Gastroesophageal sphincter (tissue), 4 donors: Measurements from ENCODE around the gene GEMIN8. TPM values are rescaled to one million over a fixed set of nuclear protein-coding genes. Genes with fewer than 3 reads are reported as not detected.

Source experiments
- ATAC-seq: fragments of 150-250 bp; one replicate; pipeline ENCODE4 v1.9.1; 2016; ENCODE audit warnings: mild to moderate bottlenecking, moderate library complexity
- H3K27ac ChIP-seq, 4 donors: fragments of 200-600 bp; sonication (generic) in 3 of 4; 1 replicate in 3 of 4; 2 replicates in 1 of 4; pipeline ENCODE4 v1.5.1; 2016 to 2019
- H3K27me3 ChIP-seq: fragments of 200-600 bp; sonication (generic); one replicate; pipeline ENCODE4 v1.5.1; 2019
- H3K36me3 ChIP-seq, 2 donors: fragments of 200-600 bp; sonication (generic); one replicate each; pipeline ENCODE4 v1.5.1; 2019; ENCODE audit warnings: control low read depth in 1 of 2
- H3K4me1 ChIP-seq, 3 donors: fragments of 200-600 bp; sonication (generic); 1 replicate in 2 of 3; 2 replicates in 1 of 3; pipeline ENCODE4 v1.5.1; 2016 to 2019; ENCODE audit warnings: control low read depth in 2 of 3
- H3K4me3 ChIP-seq, 2 donors: fragments of 200-600 bp; sonication (generic); one replicate each; pipeline ENCODE4 v1.5.1; 2019; ENCODE audit warnings: mild to moderate bottlenecking in 1 of 2, moderate library complexity in 1 of 2
- H3K9me3 ChIP-seq, 3 donors: fragments of 200-600 bp; sonication (generic); one replicate each; pipeline ENCODE4 v1.5.1; 2017 to 2019; ENCODE audit warnings: control low read depth in 2 of 3
- CTCF ChIP-seq, 4 experiments: fragments of 200-600 bp in 2 of 4; fragments of 450-650 bp in 2 of 4; sonication (generic) in 1 of 4; IDR thresholded peaks; one replicate each; pipeline ENCODE4 v1.5.1; 2017 to 2019; ENCODE audit warnings: antibody characterized with exemption in 4 of 4, mild to moderate bottlenecking in 2 of 4, moderate library complexity in 2 of 4
- EP300 ChIP-seq: sonication (generic); formaldehyde crosslinking; IDR thresholded peaks from one replicate; pipeline ENCODE4 v1.6.1; 2017; ENCODE audit warnings: antibody characterized with exemption, mild to moderate bottlenecking
- POLR2A ChIP-seq, 2 donors: fragments of 450-650 bp; IDR thresholded peaks; one replicate each; pipeline ENCODE4 v1.6.1; 2017; ENCODE audit warnings: antibody characterized with exemption in 2 of 2, mild to moderate bottlenecking in 2 of 2, moderate library complexity in 1 of 2
- POLR2AphosphoS5 ChIP-seq: sonication (generic); formaldehyde crosslinking; IDR thresholded peaks from one replicate; pipeline ENCODE4 v1.6.1; 2017; ENCODE audit warnings: antibody characterized with exemption
- WGBS, 2 donors: methylation state at CpG; one replicate each; pipeline ENCODE4 v1.1.5; 2018; ENCODE audit warnings: low coverage in 1 of 2; 5-methylcytosine and 5-hydroxymethylcytosine counted together
- total RNA-seq, 4 donors: library from RNA; depleted of rRNA; stranded (reverse); fragments of >200 nt; gene quantifications; one replicate each; pipeline ENCODE4 v1.1.0, GENCODE V29; 2016

The GEMIN8 gene
- total RNA-seq, 4 donors from 2014 or later = 11.0 to 25.6 (median 20.7) TPM

- Histone ChIP-seq H3K36me3 (no peaks in the 10 kb centered on the region), H3K4me1 (no peaks in the 10 kb centered on the region), H3K9me3 (no peaks in the 10 kb centered on the region), H3K27ac (no peak overlapping the region), H3K4me3 (no peak overlapping the region), H3K27me3 (no peaks in the 10 kb centered on the region)
- no peak for ATAC-seq
- WGBS, 2 donors = 66 to 77% methylated on average over 2 of the region's 6 CpGs
- TF ChIP-seq POLR2AphosphoS5 (no peak), CTCF (IDR thresholded peaks at IDR 0.05) (no peak), EP300 (no peak), POLR2A (IDR thresholded peaks at IDR 0.05) (no peak)
Observed at GRCh38 chrX:13996650-13997049, 33.0 kb downstream of the GEMIN8 start.

- Histone ChIP-seq H3K36me3 (no peaks in the 10 kb centered on the region), H3K4me1 (no peaks in the 10 kb centered on the region), H3K4me3 (no peak overlapping the region), H3K27ac (no peak overlapping the region), H3K27me3 (no peaks in the 10 kb centered on the region), H3K9me3 (no peaks in the 10 kb centered on the region)
- 85 to 89% methylated on average over 3 of the region's 3 CpGs for WGBS, 2 donors
- no peak for ATAC-seq
- TF ChIP-seq CTCF (IDR thresholded peaks at IDR 0.05) (no peak), EP300 (no peak), POLR2AphosphoS5 (no peak), POLR2A (IDR thresholded peaks at IDR 0.05) (no peak)
Observed at GRCh38 chrX:13994536-13995080, 35.1 kb downstream of the GEMIN8 start.

GRCh38 chrX:13994104-13994503 is 35.6 kb downstream of the GEMIN8 start:
- Histone ChIP-seq H3K4me3 (no peak overlapping the region), H3K27me3 (no peaks in the 10 kb centered on the region), H3K36me3 (no peaks in the 10 kb centered on the region), H3K9me3 (no peaks in the 10 kb centered on the region), H3K4me1 (no peaks in the 10 kb centered on the region), H3K27ac (no peak overlapping the region)
- no peak for TF ChIP-seq CTCF (IDR thresholded peaks at IDR 0.05)
- no peak for TF ChIP-seq EP300
- no peak for TF ChIP-seq POLR2A (IDR thresholded peaks at IDR 0.05)
- TF ChIP-seq POLR2AphosphoS5 = no peak
- ATAC-seq = no peak
- 37 to 81% methylated on average over 3 to 4 of the region's 7 CpGs for WGBS, 2 donors

- Histone ChIP-seq H3K9me3 (no peaks in the 10 kb centered on the region), H3K4me1 (no peaks in the 10 kb centered on the region), H3K27ac (no peak overlapping the region), H3K4me3 (no peak overlapping the region), H3K27me3 (no peaks in the 10 kb centered on the region), H3K36me3 (no peaks in the 10 kb centered on the region)
- TF ChIP-seq POLR2A (IDR thresholded peaks at IDR 0.05) (no peak), CTCF (IDR thresholded peaks at IDR 0.05) (no peak), POLR2AphosphoS5 (no peak), EP300 (no peak)
- WGBS, 2 donors = 60% methylated on average over 2 of the region's 3 CpGs; no CpG with 5 or more reads in 1 of the 2 donors
- no peak for ATAC-seq
Observed at GRCh38 chrX:13990126-13990800, 39.4 kb downstream of the GEMIN8 start.
